ENCODE results near the gene EPHB3.

GRCh38 chr3:184578822-184579221 is 17.2 kb downstream of the EPHB3 start:
- TF ChIP-seq POLR2A (IDR thresholded peaks at IDR 0.05) = no peak
- TF ChIP-seq, protein P1, sequence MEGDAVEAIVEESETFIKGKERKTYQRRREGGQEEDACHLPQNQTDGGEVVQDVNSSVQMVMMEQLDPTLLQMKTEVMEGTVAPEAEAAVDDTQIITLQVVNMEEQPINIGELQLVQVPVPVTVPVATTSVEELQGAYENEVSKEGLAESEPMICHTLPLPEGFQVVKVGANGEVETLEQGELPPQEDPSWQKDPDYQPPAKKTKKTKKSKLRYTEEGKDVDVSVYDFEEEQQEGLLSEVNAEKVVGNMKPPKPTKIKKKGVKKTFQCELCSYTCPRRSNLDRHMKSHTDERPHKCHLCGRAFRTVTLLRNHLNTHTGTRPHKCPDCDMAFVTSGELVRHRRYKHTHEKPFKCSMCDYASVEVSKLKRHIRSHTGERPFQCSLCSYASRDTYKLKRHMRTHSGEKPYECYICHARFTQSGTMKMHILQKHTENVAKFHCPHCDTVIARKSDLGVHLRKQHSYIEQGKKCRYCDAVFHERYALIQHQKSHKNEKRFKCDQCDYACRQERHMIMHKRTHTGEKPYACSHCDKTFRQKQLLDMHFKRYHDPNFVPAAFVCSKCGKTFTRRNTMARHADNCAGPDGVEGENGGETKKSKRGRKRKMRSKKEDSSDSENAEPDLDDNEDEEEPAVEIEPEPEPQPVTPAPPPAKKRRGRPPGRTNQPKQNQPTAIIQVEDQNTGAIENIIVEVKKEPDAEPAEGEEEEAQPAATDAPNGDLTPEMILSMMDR (IDR thresholded peaks at IDR 0.05) = no peak
- no peak for TF ChIP-seq POLR2AphosphoS5 (IDR thresholded peaks at IDR 0.05; ENCODE audit: insufficient read depth in 1 of 2, low read depth in 1 of 2)
